Gastroesophageal sphincter (tissue), 4 donors: ENCODE data around the gene TMEM135. TPM values are rescaled to one million over a fixed set of nuclear protein-coding genes. Genes with fewer than 3 reads are reported as not detected.
"Not testable (repeated sequence)": the region's sequence is repeated elsewhere in the genome, so short reads cannot be mapped to it uniquely, and the experiment has no call there.

Source experiments
- ATAC-seq: fragments of 150-250 bp; one replicate; pipeline ENCODE4 v1.9.1; 2016; ENCODE audit warnings: mild to moderate bottlenecking, moderate library complexity
- H3K27ac ChIP-seq, 4 donors: fragments of 200-600 bp; sonication (generic) in 3 of 4; 1 replicate in 3 of 4; 2 replicates in 1 of 4; pipeline ENCODE4 v1.5.1; 2016 to 2019
- H3K27me3 ChIP-seq: fragments of 200-600 bp; sonication (generic); one replicate; pipeline ENCODE4 v1.5.1; 2019
- H3K36me3 ChIP-seq, 2 donors: fragments of 200-600 bp; sonication (generic); one replicate each; pipeline ENCODE4 v1.5.1; 2019; ENCODE audit warnings: control low read depth in 1 of 2
- H3K4me1 ChIP-seq, 3 donors: fragments of 200-600 bp; sonication (generic); 1 replicate in 2 of 3; 2 replicates in 1 of 3; pipeline ENCODE4 v1.5.1; 2016 to 2019; ENCODE audit warnings: control low read depth in 2 of 3
- H3K4me3 ChIP-seq, 2 donors: fragments of 200-600 bp; sonication (generic); one replicate each; pipeline ENCODE4 v1.5.1; 2019; ENCODE audit warnings: mild to moderate bottlenecking in 1 of 2, moderate library complexity in 1 of 2
- H3K9me3 ChIP-seq, 3 donors: fragments of 200-600 bp; sonication (generic); one replicate each; pipeline ENCODE4 v1.5.1; 2017 to 2019; ENCODE audit warnings: control low read depth in 2 of 3
- CTCF ChIP-seq, 4 experiments: fragments of 200-600 bp in 2 of 4; fragments of 450-650 bp in 2 of 4; sonication (generic) in 1 of 4; IDR thresholded peaks; one replicate each; pipeline ENCODE4 v1.5.1; 2017 to 2019; ENCODE audit warnings: antibody characterized with exemption in 4 of 4, mild to moderate bottlenecking in 2 of 4, moderate library complexity in 2 of 4
- EP300 ChIP-seq: sonication (generic); formaldehyde crosslinking; IDR thresholded peaks from one replicate; pipeline ENCODE4 v1.6.1; 2017; ENCODE audit warnings: antibody characterized with exemption, mild to moderate bottlenecking
- POLR2A ChIP-seq, 2 donors: fragments of 450-650 bp; IDR thresholded peaks; one replicate each; pipeline ENCODE4 v1.6.1; 2017; ENCODE audit warnings: antibody characterized with exemption in 2 of 2, mild to moderate bottlenecking in 2 of 2, moderate library complexity in 1 of 2
- POLR2AphosphoS5 ChIP-seq: sonication (generic); formaldehyde crosslinking; IDR thresholded peaks from one replicate; pipeline ENCODE4 v1.6.1; 2017; ENCODE audit warnings: antibody characterized with exemption
- WGBS, 2 donors: methylation state at CpG; one replicate each; pipeline ENCODE4 v1.1.5; 2018; ENCODE audit warnings: low coverage in 1 of 2; 5-methylcytosine and 5-hydroxymethylcytosine counted together
- total RNA-seq, 4 donors: library from RNA; depleted of rRNA; stranded (reverse); fragments of >200 nt; gene quantifications; one replicate each; pipeline ENCODE4 v1.1.0, GENCODE V29; 2016

TMEM135 gene
- total RNA-seq, 4 donors from 2014 or later, result 9.6 to 25.7 (median 17.0) TPM

- no peak overlapping the region for H3K4me3 ChIP-seq
- H3K27me3 ChIP-seq, result no peaks in the 10 kb centered on the region
- H3K36me3 ChIP-seq, result no peaks in the 10 kb centered on the region
- no peak overlapping the region for H3K27ac ChIP-seq
- TF ChIP-seq CTCF (IDR thresholded peaks at IDR 0.05), result no peak
- no peak for TF ChIP-seq EP300
- no peak for TF ChIP-seq POLR2AphosphoS5
- no peak for TF ChIP-seq POLR2A (IDR thresholded peaks at IDR 0.05)
- 78 to 94% methylated on average over 4 of the region's 4 CpGs for WGBS, 2 donors
- ATAC-seq, result no peak
- peaks cover 0 to 6% (median 0%) of the 10 kb centered on the region in 3 donors for H3K9me3 ChIP-seq
- peaks cover 0 to 5% (median 3%) of the 10 kb centered on the region in 3 donors for H3K4me1 ChIP-seq
These were observed 105.9 kb downstream of the TMEM135 start for GRCh38 chr11:87143641-87144040.

- Histone ChIP-seq H3K9me3 (peaks cover 0 to 6% (median 0%) of the 10 kb centered on the region in 3 donors), H3K4me1 (peaks cover 0 to 5% (median 3%) of the 10 kb centered on the region in 3 donors), H3K36me3 (no peaks in the 10 kb centered on the region), H3K27ac (no peak overlapping the region), H3K27me3 (no peaks in the 10 kb centered on the region), H3K4me3 (no peak overlapping the region)
- ATAC-seq, result no peak
- TF ChIP-seq POLR2AphosphoS5 (no peak), CTCF (IDR thresholded peaks at IDR 0.05) (no peak), EP300 (no peak), POLR2A (IDR thresholded peaks at IDR 0.05) (no peak)
- 64 to 72% methylated on average over 3 of the region's 3 CpGs for WGBS, 2 donors
These were observed 106.5 kb downstream of the TMEM135 start for GRCh38 chr11:87144252-87144651.

GRCh38 chr11:87148749-87149148, 111.0 kb downstream of the TMEM135 start:
- Histone ChIP-seq H3K4me3 (no peak overlapping the region), H3K27ac (no peak overlapping the region), H3K27me3 (no peaks in the 10 kb centered on the region), H3K4me1 (peaks cover 0 to 5% (median 3%) of the 10 kb centered on the region in 3 donors), H3K9me3 (no peaks in the 10 kb centered on the region), H3K36me3 (no peaks in the 10 kb centered on the region)
- TF ChIP-seq CTCF (IDR thresholded peaks at IDR 0.05) (no peak), EP300 (no peak), POLR2AphosphoS5 (no peak), POLR2A (IDR thresholded peaks at IDR 0.05) (no peak)
- 62 to 85% methylated on average over 2 of the region's 2 CpGs for WGBS, 2 donors
- no peak for ATAC-seq

GRCh38 chr11:87149782-87150181, 112.0 kb downstream of the TMEM135 start:
- not testable (repeated sequence) for H3K27ac ChIP-seq, H3K36me3 ChIP-seq, H3K4me1 ChIP-seq, ATAC-seq, H3K9me3 ChIP-seq, H3K27me3 ChIP-seq, H3K4me3 ChIP-seq
- 94 to 100% methylated on average over 6 of the region's 7 CpGs for WGBS, 2 donors

- Histone ChIP-seq H3K9me3 (no peaks in the 10 kb centered on the region), H3K27me3 (no peaks in the 10 kb centered on the region), H3K4me1 (no peaks in the 10 kb centered on the region), H3K4me3 (no peak overlapping the region), H3K36me3 (no peaks in the 10 kb centered on the region), H3K27ac (no peak overlapping the region)
- 40 to 88% methylated on average over 1 of the region's 1 CpG for WGBS, 2 donors
- ATAC-seq, result no peak
- TF ChIP-seq CTCF (IDR thresholded peaks at IDR 0.05) (no peak), POLR2A (IDR thresholded peaks at IDR 0.05) (no peak), EP300 (no peak), POLR2AphosphoS5 (no peak)
These were observed 113.2 kb downstream of the TMEM135 start for GRCh38 chr11:87150936-87151335.
